ENCODE results near the gene ME3.

The ME3 gene

DNA sequence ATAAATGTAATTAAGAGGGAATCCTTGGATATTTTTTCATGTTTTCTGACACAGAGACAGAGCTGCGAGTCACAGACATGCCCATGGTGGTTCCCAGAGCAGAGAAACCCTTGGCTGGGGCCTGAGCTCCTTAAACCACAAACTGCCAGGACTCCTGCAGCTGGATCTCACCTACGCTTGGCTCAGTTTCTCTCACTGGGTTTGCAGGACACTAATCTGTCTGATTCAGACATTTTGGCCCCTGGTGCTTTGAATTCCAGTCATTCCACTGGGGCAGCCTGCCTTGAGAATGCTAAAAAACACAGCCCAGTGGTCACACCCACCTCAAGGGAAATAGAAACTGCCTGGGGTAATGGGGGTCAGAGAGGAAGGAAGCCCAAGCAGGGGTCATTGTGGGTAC lies 175.1 kb downstream of the ME3 start:
- H3K4me3 ChIP-seq (ENCODE audit: low read depth, low read length) = no peak overlapping the region

DNA sequence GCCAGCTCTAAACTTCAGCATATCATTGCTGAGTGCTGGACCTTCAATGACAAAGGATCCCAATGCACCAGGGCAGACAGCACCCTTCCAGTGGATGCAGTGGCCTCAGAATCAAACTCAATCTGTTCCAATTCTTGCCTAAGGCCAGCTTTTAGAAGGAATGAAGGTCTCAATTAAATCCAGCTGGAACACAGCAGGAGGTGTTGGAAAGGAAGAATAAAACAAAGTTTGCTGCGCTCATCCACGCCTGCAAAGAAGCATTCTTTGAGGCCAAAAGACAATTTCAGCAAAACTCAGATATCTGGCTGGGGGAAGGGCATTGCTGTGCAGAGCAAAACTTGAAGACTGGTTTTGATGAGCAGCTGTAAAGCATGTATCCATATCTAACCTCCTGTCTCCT lies 177.1 kb downstream of the ME3 start:
- H3K4me3 ChIP-seq (ENCODE audit: low read depth, low read length) = no peak overlapping the region

DNA sequence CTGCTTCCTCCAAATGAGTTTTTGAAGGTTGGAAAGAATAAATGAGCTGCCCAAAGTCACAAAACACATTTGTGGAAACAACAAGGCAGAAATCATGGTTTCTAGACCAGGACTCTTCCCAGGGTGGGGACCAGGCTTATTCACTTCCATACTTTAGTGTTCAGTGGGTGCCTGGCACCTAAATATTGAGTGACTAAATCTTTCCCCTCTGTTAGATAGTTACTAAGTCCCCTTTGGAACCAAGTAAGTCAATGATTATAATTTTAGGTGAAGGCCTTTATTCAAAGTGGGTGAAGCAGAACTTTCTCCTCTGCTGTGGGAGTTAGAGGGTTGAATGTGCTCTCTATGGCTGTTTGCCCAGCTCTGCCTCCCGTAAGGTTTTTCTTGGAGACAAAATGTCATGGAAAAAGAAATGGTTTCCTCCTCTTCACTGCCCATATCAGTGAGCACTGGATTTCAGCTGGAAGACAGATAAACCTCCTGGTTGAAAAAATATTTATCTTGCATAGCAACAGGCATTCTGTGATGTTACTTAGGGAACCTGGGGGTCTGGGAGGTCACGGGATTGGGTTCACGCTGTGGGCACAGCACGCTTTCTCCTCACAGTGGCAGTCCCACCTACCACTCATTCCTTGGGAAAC lies 179.9 kb downstream of the ME3 start:
- H3K4me3 ChIP-seq (ENCODE audit: low read depth, low read length) = no peak overlapping the region

DNA sequence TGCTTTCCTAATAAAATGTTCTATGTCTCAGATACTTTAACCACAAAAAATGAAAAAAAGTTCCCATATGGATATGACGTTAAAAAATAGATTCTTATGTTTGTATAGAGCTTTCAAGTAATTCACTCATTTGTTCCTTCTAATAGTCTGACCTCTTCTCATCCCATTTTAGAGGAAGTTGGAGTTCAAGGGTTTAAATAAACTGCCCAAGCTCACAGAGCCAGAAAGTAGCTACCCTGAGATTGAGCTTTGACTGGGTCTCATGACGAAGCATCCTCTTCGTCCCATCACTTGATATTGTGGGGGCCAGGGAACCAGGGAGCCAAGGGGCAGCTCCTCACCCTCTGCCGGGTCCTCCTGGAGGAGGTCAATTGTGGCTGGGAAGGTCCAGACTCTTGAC lies 181.4 kb downstream of the ME3 start:
- H3K4me3 ChIP-seq (ENCODE audit: low read depth, low read length) = no peak overlapping the region

DNA sequence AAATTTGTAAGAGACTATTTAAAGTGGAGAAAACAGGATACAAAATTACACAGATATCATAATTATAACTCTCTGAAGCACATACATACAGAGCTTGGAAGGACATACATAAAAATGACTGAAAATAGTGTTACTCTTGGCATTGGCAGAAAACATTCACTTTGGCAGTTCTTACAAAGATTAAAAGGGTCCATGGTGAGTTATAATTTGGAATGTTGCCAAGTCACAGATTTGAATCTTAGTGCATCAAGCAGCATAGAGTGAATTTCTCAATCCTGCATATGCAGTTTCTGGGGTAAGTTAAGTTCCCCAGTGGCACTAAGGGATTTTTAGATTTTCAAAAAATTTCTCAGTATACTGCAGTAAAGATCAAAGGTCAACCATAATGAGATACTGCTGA lies 181.8 kb downstream of the ME3 start:
- no peak overlapping the region for H3K4me3 ChIP-seq (ENCODE audit: low read depth, low read length)

DNA sequence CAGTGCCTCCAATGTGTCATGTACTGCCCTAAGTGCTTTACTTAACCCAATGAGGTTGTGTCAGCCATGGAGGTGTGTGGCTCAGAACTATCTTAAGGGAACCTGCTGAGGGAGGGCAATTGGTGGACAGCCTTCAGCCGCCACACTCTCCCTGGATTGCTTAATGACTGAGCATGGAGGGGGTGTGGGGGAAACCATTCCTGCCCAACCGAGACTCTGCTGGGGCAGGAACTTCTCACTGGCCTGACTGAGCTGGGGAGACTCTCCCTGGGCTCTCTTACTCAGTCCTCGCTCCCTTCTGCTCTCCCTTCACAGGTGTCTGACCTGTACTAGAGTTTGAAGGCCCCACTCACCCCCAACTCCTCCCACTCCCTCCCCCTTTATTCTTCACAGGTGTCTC lies 183.0 kb downstream of the ME3 start:
- no peak overlapping the region for H3K4me3 ChIP-seq (ENCODE audit: low read depth, low read length)

DNA sequence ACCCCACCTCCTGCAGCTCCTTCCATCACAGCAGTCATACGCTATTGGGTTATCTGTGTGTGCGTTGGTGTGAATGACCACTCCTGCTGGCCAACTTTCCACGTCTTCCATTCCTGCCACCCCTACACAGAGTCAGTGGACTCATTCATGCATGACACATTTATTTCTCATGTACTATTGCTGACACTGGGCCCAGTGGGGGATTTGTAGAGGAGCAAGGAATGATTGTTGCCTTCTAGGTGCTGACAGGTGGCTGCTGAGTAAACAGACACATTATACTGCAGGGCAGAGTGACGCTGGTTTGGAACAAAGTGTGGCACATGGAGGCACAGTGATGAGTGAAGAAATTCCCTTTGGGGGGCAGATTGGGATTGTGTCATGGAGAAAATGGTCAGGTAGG lies 183.9 kb downstream of the ME3 start:
- no peak overlapping the region for H3K4me3 ChIP-seq (ENCODE audit: low read depth, low read length)

DNA sequence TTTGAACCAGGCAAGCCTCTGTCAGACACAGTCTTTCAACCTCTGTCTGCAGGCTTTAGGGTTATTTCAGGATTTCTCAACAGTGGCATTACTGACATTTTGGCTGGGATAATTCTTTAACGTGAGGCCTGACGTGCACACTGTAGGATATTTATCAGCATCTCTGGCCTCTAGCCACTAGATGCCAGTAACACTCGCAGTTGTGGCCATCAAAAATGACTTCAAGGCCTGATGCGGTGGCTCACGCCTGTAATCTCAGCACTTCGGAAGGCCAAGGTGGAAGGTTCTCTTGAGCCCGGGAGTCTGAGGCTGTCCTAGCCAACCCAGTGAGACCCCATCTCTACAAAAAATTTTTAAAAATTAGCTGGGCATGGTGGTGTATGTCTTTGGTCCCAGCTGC lies 184.7 kb downstream of the ME3 start:
- H3K4me3 ChIP-seq (ENCODE audit: low read depth, low read length) = no peak overlapping the region

DNA sequence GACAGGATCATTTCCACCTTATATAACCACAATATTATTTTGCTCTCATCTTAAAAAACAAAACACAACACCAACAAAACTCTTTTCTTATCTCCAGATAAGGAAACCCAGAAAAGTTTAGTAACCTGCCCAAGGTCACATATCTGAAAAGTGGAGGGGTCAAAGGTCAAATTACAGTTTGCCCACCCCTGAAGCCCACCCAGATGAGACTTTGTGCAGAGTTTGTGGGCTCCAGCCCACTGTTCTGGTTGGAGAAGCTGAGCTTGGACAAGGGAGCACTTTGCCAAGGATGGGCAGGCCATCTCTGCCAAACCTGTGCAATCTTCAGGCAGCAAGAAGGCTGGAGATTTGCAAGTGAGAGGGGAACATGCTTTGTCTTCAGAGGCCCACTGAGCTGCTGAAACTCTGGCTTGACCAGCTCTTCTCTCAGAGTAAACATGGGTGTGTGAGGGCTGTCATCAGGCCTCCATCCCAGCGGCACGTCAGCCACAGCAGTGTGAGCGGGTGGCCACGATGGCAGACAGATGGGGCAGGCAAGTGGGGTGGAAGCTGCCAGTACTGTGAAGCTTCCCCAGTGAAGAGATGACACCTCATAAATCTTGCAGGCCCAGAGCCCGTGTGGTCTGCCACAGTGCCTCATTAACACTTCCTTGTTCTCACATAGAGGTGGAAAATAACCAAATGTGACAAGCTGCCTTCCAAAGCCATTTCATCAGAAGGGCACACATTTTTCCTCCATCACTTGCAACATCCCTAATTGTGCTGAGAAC lies 186.0 kb downstream of the ME3 start:
- no peak overlapping the region for H3K4me3 ChIP-seq (ENCODE audit: low read depth, low read length)

DNA sequence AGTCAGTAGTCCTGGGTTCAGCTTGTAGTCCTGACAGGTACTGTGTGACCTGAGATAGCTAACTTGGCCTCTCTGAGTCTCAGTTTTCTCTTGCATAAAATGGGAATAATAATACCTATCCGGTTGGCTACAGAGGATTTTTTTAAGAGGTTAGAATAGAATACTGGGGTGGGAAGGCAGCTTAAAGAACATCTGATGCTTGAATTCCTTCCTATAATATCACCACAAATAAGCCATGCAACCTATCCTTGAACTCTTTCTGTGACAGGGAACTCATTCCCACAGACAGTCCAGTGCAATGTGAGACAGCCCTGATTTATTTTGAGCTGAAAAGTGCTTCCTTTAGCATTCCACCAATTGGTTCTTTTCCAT lies 187.6 kb downstream of the ME3 start:
- H3K4me3 ChIP-seq (ENCODE audit: low read depth, low read length) = no peak overlapping the region

DNA sequence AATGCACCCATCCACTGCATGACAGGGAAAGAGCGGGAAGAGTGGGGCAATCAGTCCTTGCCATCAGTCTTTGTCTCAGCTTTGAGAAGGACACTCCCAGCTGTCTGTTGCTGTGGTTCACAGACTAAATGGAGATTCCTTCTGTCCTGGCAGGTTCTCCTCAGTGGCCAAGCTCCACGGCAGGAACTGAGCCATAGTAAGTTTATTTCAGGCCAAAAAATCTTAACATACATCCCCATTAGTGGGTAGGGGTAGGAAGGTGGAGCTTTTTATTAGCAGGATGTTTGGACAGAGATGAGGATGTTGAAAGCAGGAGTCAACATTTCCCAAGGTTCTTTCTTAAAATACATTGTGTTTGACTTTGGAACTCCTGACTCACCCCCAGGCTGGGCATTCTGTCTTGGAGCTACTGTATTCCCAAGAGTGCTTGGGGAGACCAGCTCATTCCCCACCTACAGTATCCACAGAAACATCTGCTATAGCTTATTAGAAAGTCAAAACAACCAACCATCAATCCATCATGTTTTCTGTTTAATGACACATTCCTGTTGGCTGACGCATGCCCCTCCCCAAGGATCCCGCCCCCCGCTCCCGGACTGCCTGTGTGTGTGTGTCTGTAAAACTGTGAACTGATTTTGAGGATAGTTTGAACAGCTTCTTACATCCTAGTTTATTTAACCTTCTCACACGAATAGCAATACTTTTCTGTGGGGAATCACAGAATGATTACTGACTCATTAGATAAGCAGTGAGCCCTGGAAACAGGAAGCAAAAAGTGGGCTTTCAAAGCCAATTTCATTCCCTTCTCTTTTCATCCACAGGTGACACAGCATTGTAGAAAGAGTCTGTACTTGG lies 188.2 kb downstream of the ME3 start:
- H3K4me3 ChIP-seq (ENCODE audit: low read depth, low read length) = no peak overlapping the region

DNA sequence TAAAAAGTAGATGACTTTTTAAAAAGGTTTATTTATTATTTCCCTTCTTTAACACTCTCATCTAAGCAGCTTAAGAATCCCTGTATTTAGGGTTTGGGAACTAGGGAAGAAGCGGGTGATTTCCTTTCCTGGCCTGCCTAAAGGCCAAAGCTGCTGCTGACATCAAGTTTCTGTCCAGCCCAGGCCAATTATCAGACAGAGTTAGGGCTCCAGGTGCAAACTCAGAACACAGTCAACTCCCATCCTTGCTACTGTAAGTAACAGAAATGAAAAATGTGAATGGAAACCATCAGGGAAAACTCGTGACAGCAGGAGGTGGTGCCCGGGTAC lies 188.8 kb downstream of the ME3 start:
- H3K4me3 ChIP-seq (ENCODE audit: low read depth, low read length) = no peak overlapping the region

DNA sequence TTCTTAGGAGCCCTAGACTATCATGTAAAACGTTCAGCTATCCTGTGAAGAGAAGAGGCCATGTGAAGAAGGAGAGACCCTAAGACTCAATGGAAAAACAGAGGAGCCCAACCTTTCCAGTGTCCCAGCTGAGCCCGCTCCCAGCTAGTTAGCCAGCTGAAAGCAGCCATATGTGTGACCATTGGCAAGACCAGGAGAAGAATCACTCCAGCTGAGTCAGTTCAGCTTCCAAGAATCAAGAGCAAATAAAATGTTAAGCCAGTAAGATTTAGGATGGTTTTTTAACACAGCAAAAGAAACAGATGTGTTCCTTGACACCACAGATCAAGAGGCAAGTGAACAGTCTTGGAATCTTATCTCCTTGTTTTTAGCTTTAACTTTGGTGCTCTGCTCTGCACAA lies 189.7 kb downstream of the ME3 start:
- no peak overlapping the region for H3K4me3 ChIP-seq (ENCODE audit: low read depth, low read length)

DNA sequence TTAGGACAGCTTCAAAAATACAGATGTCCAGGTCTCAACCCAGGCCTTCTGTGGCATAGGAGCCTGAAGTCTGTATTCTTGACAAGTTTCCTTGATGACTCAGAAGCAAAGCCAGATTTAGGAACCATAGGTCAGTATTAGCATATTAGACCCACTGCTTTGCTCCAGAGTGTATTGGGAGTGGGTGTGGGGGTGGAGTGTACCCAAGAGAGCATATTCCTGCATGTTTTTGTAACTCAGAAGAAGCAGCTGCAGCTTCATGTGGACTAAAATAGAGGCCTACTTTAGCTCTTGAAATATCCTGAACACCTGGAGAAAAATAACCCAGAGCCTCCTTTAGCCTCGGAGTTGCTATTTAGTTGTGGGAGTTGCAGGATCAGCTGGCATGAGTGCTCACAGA lies 191.0 kb downstream of the ME3 start:
- no peak overlapping the region for H3K4me3 ChIP-seq (ENCODE audit: low read depth, low read length)

DNA sequence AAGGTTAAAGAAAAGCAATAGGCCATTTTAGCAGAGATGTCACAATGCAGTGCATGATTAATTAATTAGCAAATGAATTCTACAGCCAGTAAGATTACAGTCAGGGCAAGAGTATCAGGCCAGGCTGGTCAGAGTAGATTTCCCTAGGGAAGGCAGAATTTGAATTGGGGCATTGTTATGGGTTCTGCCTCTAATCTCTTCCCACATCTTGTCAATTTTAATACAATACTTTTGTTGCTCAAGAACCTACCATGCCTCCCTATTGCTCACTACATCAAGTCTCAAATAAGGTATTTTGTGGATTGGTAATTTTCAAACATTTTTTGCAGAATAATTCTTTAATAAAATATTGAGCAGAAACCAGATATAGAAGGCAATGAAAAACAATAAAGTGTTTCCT lies 194.1 kb downstream of the ME3 start:
- H3K4me3 ChIP-seq (ENCODE audit: low read depth, low read length) = no peak overlapping the region

DNA sequence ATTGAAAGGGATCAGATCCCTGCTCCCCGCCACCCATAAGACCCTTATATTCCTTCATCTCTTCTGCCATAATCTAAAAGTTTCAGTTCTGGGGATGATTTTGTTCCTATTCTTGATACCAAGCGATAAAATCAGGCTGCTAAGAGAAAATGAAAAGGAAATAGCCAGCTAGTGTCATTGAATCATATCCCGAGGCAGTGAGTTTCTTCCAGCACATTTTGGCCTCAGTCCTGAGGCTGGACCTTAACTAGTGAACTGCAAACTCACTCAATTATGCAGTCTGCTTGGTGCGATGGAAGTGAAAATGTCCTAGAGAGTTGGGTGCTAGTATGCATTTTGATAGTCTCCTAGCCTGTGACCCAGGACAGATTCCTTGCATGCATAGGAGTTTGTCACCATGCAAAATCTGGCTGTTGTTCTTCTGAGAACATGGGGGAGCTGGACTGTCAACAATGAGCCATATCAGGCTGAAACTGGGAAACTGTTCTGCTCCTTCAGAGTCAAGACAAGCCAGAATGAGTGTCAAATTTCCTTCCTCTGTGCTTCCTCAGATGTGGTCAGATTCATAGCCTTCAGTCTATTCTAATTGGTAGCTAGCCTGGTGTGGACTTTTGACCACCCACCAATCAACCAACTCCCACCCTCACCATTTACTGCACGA lies 194.8 kb downstream of the ME3 start:
- no peak overlapping the region for H3K4me3 ChIP-seq (ENCODE audit: low read depth, low read length)

DNA sequence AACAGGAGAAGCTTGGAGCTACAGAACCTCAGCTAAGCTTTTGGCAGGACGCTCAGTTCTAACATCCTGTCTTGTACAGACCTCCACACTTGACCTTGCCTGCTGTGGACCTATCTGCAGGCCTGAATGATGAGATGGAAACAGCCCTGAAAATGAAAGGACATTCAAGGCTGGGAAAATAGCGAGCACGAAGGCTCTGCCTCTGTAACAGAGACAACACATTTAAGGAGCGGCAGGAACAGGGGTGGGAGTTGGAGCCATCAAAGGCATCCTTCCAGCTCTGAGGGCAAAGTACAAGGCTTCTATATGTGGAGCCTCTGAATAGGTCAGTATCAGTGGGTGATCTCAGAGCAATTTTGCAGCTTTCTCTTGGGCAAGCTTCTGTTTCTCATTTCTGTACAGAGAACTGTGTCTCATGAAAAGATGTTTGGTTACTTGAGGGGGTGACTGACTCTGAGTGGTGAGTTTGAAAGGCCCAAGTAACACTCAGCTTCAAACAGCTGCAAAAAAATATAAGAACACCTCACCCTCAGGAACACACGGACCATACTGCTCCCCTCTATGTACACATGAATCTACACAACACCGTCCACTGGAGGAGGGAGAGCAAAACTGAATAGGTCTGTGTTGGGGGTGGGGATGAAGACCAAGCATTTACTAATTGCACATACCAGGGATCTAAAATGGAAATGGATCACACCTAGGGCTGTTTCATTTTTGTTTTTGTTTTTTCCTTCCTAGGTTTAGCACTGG lies 196.1 kb downstream of the ME3 start:
- H3K4me3 ChIP-seq (ENCODE audit: low read depth, low read length) = no peak overlapping the region

DNA sequence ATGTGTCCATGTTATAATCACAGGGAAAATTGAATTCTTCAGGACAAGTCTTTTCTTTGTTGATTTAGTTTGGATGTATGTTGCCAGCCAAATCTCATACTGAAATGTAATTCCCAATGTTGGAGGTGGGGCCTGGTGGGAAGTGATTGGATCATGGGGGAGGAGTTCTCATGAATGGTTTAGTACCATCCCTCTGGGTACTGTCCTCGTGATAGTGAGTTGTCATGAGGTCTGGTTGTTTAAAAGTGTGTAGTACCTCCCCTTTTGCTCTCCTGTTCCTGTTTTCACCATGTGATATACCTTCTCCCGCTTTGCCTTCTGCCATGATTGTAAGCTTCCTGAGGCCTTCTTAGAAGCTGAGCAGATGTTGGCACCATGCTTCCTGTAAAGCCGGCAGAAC lies 197.4 kb downstream of the ME3 start:
- H3K4me3 ChIP-seq (ENCODE audit: low read depth, low read length) = no peak overlapping the region

DNA sequence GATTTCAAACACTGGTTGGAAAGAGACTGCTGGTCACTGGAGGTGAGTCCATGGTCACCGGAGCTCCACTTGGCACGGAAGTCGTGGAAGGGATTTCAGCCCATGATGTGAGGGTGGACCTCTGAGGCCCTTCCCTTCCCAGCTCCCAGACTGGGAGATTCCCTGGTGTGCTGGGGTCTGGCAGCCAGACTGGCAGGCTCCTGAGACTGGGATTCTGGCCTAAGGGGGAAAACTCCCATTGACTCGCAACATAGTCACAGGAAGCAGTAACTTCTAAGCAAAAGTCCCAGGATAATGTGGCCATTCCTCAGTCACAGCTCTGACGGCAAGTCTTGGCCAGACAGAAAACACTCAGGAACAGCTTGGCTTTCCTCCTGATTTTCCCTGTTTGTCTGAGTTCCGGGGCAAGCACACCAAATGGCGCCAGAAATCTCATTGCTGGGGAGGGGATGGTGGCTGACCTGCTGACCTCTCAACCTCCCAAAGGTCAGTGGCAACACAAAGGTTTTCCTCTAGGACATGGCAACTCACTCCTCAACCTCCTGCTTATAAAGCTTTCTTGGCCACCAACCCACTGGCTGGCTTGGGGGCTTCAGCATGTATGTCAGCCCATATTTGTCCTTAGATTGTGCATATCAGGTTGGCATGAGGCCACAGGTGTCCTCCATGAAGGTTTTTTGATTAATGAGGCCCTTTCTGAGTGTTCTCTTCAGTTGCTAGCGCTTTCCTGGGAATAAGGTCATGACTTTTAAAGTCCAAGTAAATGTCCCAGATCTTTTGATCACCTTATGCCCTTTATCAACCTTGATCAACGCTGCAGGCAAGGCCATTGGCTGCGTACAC lies 198.2 kb downstream of the ME3 start:
- H3K4me3 ChIP-seq (ENCODE audit: low read depth, low read length) = no peak overlapping the region

Measured in iPS-11a (cell line).